ENCODE data around the gene ISG20.

ISG20 gene

DNA sequence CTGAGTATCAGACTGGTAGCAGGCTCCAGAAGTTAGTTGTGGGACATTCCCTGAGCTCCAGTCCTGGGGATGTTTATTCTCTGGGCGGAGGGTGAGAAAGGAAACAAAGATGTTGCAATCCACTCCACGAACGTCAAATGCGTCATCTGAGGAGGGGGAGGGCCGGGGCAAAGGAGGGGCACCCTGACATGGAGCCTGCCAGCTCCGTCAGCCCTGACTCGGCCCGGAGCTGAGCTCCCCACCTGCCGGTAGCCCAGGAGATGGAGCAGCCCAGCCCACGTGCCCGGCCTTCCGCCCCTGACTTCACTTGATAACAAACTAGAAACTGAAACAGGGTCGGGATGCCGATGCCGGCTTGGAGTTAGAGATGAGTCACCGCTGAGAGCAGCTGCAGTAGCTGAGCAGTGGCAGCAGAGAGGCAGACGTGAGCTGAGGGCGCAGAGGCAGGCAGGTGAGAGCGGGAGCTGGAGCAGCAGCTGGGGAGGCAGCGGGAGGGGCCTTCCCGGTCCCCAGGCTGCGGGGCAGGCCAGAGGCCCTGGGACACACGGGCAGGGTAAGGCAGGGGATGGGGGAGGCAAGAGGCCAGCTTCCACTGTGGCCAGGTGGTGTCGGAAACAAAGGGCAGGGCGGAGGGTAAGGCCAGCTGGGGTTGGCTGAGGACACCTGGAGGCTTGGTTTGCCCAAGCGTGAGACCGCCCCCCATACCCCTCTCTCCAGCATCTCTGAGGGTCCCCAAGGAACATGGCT lies at the start of gene ISG20:
TSS of gene ISG20 (plus strand) at position 391 of the 747 bp plus-strand sequence. CDS start at position 742, 351 bp downstream.
- peak; percentile 72 for DNase-seq

DNA sequence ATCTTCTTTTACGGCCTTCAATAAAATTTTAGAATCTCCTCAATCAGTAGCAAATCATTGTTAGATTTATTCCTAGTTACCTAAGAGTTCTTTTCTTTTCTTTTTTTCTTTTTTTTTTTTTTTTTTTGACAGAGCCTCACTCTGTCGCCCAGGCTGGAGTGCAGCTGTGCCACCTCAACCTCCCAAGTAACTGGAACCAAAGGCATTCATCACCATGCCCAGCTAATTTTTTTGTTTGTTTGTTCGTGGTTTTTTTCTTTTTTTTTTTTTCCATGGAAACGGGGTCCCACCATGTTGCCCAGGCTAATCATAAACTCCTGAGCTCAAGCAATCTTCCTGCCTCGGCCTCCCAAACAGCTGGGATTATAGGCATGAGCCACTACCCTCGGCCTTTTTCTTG lies 48.1 kb upstream of the ISG20 start:
- no peak for DNase-seq

DNA sequence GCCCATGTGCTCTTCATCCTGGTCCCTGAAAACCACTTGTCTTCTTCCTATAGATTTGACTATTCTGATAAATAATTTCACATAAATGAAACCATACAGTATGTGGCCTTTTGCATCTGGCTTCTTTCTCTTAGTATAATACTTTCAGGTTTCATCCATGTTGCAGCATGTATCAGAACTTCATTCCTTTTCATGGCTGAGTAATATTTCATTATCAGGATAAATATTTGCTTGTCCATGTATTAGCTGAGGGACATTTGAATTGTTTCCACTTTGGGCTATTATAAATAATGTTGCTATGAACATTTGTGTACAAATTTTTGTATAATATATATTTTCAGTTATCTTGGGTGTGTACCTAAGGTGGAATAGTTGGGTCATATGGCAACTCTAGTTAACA lies 47.4 kb upstream of the ISG20 start:
- DNase-seq = no peak

DNA sequence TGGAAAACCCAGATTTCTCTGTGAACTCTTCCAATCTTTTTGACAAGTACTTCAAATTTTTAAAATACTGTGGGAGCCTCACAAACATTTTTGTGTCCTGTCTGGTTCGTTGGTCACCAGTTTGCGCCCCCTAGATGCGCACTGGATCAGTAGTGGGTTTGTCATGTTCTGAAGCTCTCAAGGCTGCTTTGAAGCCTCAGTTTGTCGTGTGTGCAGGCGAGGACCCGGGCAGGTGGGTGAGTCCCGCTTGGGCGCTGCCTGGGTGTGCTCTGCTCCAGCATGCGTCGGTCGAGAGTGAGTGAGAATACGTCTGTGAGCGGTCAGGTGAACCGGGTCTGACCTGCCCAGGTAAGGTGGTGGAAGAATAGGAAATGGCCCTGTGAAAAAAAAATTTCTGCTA lies 34.9 kb upstream of the ISG20 start:
- no peak for DNase-seq

DNA sequence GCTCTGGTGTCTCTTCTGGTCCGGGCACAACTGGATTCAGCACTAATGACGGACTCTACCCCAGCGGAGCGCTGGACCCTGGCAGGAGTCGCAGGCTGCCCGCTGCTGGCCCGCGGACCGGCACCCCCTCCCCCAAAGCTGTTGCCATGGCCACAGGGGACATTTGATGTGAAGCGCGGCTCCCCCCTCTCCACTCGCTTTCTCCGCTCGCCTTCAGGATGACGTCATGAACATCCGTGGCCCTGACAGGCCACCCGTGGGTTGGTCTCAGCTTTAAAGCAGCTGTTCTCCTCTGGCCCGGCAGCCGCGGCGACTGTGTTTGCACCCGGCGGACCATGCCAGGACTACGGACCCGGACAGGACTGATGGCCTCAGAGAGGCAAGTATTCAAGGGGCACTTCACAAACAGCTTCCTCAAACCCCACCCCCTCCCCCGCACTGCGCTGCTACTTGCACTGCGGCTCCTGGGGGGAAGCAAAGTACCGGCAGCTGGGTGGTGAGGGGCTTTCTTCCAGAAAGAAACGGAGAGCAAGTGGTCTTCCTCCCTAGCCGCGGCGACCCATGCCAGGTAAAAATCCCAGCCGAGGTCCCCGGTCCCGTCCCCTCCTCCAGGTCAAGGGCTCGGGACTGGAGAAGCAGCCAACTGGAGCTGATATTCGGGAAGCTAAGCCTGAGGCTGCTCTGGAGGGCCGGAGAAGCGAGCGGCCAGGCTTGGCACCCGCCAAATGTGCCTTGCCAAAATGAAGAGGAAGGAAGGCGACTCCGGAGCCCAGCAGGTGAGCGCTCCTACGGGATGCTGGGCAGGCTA lies 34.2 kb upstream of the ISG20 start:
- DNase-seq = no peak

DNA sequence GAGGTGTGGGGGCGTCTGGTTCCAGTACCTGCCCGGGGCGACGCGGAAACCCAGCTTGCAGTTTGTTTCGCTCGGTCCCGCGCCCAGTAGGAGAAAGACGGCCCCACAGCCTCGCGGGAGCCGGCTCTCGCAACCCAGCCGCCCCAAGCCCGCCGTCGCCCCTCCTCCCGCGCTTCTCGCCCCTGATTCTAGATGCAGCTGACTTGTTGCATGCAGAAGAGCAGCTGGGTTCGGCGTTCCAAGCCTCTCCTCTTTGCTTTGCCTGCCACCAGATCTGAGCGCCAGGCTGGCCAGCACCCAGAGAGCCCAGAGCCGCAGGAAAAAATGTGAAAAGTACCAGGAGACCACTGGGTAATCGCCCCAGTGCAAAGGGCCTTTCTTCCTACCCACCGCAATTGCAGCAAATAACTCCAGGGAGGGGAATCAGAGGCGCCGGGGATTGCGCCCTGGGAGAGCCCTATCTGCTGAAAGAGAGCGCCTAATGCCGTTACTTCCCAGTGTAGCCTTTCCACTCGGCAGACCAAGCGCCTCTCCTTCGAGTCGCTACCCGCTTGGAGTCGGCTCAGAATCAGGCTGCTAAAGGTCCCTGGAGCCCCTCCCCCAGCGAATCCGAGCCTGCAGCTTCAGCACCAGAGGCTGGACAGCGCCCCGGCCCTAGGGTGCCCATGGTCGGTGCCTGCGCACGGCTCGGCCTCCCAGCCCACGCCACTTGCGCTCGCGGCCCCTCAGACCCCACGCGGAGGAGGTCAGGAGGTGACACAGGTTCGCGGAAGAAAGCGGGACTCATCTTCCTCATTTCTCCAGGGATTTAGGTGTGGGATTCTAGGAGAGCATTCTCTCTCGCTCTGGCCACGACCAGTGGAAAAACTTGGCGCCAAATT lies 33.4 kb upstream of the ISG20 start:
- DNase-seq = no peak

DNA sequence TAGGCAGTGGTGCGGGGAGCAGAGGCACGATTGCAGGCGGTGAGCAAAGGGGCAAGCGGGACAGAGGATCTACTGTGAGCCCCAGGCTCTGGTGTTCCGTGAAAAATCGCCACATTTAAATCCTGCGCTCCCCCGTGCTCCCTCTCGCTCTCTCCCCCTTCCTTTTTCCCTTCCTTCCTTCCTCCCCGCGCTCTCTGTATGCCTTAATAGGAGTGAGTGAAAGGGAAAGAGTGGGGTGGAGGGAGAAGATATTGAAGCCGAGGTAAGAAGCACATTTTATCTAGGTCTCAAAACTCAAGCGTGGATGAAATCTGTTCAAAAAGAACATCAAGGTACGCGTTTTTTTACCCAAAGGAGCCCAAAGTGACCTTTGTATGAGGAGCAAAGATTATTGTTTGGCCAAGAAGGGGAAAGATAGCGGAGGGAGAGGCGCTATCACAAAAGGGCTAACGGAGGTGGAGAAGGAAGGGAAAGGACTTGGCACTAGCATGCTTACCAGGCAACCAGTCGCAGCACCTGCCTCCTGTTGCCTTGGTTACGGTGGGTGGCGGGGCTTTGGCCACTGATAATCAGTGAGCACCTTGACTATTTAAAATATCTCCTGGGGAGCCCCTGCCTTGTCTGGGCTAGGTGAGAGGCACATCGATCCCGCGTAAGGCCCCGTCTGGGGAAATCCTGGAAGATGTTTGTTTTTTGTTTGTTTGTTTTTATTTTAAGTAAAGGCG lies 32.6 kb upstream of the ISG20 start:
- no peak for DNase-seq

DNA sequence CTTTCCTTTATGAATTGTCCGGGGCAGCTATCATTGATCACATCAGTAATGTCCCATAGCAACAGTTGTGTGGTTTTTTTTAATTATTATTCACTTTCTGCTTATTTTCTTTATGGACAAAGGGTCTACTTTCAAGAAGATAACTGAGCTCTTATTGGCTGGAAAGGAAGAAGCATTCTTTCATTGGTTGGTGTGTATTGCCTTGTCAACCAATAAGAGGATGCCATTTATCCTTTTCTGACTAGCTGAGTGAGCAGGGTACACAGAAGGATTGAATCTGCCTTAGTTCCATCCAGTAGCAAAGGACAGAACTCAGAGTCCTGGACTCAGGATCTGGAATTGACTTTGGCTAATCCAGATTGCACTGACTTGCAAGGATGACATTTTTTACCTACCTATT lies 30.9 kb upstream of the ISG20 start:
- no peak for DNase-seq

DNA sequence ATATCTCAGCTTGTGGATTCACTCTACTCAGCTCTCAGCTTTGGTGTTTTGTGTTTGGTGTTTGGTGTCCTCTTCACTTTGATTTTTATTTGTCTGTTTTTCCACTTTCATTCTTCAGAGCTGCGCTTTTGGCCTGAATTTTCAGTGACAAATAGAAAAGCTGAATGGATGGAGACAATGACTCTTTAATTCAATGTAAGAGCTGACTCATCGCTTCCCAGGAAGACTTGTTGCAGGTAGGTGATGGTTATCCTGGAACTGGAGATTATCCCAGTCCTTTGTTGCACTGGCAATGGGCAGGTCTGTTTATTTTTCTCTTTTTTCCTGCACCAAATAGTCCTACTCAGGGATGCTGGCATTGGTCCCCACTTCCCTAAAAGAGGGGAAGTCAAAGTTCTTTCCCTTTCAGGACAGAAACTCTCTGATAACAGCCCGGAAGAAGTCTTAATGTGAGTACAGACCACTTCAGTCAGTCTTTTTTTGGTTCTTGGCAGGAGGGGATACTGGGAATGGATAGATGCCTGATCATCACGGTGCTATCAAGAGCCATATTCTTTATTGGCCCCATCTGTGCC lies 30.1 kb upstream of the ISG20 start:
- DNase-seq = no peak

DNA sequence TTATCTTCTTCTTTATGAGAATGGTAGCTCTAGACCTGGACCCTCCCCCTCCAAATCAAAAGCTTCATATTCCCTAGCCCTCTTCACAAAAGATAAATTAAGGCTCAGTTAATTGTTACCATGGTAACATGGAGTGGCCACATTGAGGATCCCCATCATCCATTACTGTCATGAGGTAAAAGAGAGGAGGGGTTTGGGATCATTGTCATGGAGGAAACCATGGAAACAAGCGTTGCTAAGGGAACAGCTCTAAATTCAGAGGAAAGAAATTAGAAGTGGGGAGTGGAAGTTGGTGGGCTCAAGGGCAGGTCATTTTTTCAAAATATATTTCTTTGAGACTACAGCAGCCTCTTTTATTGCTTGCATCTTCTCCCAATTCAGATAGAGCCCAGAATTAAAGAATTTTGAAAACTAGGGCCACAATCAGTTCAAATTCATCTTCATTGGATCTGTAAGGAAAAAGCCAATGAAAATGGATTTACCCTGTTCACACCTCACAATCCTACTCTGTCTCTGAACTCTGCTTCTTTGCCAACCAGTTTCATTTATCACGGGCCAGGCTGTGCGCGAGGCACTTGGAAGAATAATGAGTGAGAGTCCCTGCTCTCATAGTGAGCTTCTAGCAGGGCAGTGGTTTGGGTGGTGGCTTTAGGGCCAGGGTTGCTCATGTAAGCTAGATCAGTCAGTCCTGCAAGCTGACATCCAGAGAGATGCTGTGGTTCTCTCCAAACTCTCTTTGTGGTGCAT lies 29.3 kb upstream of the ISG20 start:
- no peak for DNase-seq

DNA sequence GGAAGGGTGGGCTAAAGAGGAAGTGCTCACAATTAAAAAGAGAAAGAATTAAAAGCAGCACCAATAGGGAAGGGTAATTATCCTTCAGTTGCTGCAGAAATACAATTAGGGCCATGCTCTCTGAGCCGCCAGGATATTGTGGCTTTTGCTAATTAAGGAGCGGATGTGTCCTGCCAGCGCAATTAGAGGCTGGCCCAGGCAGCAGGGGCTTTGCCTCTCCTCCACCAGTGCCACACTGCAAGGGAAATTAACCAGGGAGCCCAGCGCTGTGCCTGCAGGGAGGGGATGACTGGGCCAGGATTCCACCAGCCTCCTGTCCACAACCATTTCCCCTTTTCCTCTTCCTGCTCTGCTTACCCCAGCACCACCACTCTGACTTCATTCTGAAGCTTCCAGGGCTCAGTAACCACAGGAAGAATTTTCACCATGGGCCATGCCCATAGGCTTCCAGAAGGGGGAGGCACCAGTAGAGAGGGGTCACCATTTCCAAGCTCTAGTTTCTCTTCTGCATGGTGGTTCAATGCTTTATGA lies 28.1 kb upstream of the ISG20 start:
- DNase-seq = no peak

DNA sequence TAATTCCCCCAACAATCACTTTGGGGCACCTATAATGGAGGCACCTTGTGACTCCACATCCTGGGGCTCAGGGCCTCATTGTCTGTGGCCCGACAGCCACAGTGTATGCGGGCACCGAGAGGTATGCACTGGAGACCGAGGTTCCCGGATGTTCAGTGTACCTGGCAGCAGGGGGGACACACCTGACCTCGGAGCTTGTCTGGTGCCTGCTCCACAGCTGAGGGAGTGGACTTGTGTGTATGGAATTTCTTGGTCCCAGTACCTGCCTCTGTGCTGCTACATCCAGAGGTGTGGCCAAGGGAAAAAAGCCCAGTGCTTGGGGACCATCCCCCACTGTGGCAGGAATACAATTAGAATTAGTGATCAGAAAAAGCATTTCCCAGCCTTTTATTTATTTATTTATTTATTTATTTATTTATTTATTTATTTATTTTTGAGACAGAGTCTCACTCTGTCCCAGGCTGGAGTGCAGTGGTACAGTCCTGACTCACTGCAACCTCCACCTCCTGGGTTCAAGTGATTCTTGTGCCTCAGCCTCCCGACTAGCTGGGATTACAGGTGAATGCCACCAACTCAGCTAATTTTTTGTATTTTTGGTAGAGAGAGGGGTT lies 26.5 kb upstream of the ISG20 start:
- DNase-seq = no peak

DNA sequence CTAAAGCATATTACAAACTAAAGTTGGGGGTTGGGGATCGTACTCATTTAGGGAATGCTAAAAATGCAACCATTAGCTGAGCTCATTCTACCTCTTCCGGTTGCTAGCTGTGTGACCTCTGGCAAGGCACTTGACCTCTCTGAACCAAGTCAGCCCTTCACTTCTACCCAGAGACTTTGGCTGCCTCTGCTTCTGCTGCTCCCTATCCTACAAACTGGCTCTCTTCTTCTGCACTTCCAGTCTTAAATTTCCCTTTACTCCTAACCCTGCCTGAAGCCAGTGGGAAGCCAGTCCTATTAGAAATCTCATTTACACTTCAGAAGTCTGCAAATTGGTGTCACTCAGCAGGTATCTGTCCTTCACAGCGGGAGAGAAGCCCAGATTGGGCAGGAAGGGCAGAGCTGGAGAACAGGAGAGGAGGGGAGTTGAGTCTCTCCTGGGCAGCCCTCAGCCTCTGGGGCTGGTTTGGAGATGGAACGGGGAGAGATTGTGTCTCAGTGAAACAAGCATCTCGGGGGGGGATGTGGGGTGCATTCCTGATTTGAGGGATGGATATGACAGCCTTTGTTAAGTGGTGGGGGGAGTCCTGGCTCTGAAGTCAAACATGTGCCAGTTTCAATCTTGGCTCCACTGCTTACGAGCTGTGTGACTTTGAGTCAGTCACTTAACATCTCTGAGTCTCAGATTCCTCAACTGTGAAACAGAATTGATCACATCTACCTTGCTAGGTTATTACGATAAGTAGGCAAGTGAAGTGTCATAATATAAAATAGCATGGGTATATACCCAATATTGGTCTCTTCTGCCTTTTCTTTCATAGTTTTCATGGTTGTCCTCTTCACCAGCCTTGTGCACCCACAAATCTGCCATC lies 25.5 kb upstream of the ISG20 start:
- no peak for DNase-seq

DNA sequence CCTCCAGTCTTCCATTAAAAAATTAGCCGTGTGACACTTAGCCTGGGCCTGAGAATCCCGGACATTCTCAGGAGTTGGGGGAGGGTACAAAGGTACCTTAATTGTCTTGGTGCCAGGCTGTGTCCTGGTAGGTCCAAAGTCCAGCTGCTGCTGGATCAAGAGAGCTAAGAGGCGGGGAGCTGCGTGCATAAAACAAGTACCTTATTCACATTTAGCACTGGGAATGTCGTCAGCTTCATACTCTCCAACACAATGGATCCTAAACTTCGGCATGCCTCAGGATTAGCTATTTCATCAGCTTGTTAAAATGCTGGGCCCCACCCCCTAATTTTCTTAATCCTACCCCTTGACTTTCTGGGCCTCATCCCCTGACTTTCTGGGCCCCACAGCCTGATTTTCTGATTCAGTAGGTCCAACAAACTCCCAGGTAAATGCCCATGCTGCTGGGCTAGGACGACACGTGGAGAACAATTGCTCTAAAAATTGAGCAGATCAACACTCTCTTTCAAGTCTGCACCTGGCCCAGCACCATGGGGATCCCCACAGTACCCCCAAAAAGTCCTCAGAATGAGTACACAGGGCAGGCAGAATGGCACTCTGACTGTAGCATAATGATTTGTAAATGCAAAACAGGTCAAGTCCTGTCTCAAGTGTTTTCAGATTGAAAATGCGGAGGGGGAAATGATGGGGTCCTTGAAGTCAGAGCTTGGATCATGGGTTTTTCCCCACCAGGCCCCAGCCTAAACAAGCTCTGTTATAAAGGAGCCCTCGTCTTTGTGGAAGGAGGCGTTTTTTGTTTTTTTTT lies 23.3 kb upstream of the ISG20 start:
- DNase-seq = no peak

DNA sequence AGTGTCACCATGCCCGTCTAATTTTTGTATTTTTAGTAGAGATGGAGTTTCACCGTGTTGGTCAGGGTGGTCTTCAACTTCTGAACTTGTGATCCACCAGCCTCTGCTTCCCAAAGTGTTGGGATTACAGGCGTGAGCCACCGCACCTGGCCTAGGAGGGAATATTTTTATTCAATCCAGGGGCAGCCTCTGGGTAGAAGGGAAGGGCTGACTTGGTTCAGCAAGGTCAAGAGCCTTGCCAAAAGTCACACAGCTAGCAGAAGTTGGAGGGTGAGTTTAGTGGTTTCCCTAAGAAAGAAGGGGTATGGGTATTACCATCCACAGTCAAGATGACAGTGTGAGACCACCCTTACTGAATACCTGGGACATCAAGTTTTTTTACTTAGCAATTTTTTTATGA lies 22.6 kb upstream of the ISG20 start:
- DNase-seq = no peak

DNA sequence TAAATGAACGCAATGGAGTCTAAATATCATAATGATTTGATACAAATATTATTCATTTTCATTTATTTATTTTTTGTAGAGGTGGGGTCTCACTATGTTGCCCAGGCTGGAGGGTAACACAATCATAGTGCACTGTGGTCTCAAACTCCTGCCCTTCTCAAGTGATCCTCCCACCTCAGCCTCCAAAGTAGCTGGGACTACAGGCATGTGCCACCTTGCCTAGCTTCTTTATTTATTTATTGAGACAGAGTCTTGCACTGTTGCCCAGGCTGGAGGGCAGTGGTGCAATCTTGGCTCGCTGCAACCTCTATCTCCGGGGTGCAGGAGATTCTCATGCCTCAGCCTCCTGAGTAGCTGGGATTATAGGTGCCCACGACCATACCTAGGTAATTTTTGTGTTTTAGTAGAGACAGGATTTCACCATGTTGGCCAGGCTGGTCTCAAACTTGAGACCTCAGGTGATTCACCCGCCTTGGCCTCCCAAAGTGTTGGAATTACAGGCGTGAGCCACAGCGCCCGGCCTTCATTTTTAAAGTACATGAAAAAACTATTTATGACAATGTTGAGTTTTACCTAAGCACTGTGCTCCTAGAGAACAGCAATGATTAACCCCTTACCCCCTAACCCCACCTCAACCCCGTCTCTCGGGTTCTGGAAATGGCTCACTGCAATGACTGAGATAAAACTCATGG lies 21.6 kb upstream of the ISG20 start:
- DNase-seq = no peak

DNA sequence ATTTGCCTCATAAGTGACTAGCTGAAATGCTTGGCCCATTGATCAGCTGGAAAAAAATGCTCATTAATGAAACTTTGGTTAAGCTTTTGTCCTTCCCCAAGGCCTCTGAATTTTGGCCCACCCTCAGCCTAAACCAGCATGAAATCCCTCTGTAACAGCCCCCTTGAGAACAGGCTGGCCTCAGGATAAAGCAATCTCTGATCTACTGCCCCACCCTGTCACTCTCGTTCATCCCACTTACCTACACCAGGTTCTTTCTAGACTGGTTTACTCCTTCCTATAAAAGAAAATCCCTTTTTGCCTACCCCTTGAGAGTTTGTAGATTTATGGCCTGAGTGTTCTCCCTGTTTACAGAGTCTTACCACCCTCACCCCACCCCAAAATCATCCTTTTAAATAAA lies 21.0 kb upstream of the ISG20 start:
- DNase-seq = no peak

DNA sequence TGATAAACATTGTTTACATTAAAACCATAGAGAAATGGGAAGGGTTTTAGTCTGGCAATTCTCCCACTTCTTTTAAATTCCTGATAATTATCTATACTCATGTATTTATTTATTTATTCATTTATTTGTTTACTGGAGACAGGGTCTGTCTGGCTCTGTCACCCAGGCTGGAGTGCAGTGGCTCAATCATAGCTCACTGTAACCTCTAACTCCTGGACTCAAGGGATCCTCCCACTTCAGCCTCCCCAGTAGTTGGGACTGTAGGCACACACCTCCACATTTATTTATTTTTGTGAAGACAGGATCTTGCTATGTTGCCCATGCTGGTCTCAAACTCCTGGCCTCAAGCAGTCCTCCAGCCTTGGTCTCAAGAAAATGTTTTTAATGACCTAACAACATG lies 20.1 kb upstream of the ISG20 start:
- no peak for DNase-seq

Measured in GOT3 (cell line).